ENCODE measurements around the gene PIGB.
"Not testable (repeated sequence)": the region's sequence is repeated elsewhere in the genome, so short reads cannot be mapped to it uniquely, and the experiment has no call there.

The PIGB gene

DNA sequence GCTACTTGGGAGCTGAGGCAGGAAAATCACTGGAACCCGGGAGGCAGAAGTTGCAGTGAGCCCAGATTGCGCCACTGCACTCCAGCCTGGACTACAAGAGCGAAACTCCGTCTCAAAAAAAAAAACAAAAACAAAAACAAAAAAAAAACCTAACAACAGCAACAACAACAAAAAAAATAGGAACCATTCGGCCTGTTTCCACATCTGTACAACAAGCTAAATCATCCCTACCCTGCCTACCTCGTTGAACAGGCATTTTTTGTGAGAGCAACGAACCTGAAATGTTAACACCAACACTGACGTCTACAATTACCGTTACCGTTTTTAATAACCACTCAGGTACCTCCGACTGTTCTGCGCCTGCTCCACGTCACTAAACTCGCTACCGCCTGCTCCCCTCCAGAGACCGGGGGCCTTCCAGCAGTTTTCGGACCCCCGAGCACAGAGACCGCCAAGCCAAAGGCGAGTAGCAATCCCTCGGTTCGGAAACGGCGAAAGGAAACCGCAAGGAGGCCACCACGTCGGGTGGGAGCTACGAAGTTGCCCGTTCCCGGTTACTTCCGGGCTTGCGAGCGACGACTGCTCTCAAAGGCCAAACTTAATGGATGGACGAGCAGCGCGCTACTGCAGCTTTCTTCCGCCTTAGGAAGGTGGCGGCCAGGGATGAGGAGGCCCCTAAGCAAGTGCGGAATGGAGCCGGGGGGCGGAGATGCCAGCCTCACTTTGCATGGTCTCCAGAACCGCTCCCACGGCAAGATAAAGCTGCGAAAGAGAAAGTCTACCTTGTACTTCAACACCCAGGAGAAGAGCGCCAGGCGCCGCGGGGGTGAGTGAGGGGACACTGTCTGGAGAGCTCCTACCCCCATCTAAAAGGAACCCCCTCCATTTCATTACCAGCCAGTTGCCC lies at the start of gene PIGB, which contains the start of gene PIGBOS1:
TSS of gene PIGB (plus strand) at position 635 of the 907 bp plus-strand sequence. CDS start at position 664, 29 bp downstream.
TSS of gene PIGBOS1 (minus strand) at position 536 of the 907 bp plus-strand sequence. CDS start 1,331 bp downstream, outside the sequence.
- peak; percentile 71 for DNase-seq (ENCODE audit: low spot score)

DNA sequence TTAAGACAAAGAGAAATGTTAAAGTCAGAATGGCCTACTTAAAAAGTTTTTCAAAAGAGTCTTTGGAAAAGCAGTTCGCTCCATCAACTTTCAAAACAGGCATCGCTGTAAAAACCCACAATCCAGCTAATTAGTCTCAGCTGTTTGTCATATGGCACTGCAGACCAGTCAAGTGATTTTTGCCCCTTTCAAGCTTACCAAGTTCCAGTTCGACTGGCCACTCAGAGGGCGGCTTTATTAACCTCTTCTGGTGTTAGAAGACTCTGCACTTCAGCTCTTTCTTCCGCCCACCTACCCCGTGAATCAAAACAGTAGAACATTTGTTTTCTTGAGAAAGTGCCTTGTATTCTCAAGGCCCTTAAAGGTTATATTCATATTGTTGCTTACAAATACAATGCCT lies 48.7 kb upstream of the PIGB start:
- no peak for DNase-seq (ENCODE audit: low spot score)

DNA sequence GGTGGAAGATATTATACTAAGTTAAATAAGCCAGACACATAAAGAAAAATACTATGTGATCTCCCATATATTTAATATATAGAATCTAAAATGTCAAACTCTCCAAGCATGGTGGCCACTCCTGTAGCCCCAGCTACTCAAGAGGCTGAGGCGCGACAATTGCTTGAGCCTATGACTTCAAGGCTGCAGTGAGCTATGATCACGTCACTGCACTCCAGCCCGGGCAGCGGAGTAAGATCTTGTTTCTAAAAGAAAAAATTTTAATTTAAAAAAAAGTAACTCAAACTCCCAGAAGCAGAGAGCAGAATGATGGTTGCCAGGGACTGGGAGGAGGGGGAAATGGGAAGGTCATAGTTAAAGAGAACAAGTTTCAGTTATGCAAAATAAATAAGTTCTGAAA lies 42.7 kb upstream of the PIGB start:
- no peak for DNase-seq (ENCODE audit: low spot score)

DNA sequence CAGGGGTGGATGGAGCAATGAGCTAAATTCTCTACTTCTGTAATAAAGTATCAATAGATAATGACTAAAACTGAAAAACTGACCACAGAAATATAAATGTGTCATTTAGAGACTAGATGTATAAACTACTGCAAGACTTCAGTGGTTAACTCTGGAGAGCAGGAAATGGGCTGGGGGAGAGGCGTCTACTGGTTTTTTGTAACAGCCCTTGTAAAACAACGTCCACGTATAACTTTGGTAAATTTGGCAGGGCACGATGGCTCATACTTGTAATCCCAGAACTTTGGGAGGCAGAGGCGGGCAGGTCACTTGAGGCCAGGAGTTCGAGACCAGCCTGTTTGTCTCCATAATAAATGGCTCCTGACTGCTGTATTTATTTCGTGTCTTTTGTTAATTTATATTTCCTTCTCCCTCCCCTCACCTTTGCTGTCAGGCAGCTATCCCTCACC lies 41.9 kb upstream of the PIGB start:
- no peak for DNase-seq (ENCODE audit: low spot score)

DNA sequence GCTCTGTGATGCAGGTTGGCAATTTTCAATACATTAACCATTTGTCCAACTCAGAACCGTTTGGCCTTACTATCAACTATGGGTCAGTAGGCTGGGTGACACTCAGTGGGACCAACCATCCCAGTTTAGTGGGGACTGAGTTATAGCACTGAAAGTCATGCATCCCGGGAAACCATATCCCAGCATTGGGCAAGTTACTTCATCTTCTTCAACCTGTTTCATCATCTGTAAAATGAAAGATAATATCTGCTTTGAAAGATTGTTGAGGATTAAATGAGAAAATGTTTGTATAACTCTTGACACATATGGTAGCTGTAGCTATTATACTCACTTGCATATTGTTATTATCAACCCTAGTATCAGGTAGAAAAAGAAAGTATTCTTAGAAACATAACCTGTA lies 41.3 kb upstream of the PIGB start:
- no peak for DNase-seq (ENCODE audit: low spot score)

DNA sequence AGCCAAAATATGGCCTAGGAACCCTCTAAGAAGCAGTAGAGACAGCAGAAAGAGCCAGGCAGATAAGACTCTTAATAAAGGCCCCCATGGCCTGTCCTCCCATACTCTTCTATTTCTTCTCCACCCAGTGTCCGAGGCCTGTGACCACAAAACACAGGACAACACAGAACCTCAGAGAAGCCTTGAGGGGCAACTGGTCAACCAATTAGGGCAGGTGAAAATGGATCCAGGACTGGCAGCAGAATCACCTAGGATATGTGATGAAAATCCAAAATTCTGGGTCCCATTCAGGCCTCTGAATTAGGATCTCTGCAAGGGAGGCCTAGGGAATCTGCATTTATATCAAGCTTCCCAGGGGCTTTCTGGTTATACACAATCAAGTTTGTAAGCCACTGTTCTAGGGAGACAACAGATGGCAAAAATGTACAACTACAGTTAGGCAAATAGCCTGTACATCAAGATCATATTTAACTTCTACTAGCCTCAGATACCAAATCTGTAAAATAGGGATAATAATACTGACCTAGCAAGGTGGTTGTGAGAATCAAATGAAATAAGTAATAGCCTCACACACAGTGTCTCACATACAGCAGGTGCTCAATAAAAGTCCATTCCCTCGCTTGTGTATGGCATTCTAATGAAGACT lies 39.8 kb upstream of the PIGB start:
- no peak for DNase-seq (ENCODE audit: low spot score)

DNA sequence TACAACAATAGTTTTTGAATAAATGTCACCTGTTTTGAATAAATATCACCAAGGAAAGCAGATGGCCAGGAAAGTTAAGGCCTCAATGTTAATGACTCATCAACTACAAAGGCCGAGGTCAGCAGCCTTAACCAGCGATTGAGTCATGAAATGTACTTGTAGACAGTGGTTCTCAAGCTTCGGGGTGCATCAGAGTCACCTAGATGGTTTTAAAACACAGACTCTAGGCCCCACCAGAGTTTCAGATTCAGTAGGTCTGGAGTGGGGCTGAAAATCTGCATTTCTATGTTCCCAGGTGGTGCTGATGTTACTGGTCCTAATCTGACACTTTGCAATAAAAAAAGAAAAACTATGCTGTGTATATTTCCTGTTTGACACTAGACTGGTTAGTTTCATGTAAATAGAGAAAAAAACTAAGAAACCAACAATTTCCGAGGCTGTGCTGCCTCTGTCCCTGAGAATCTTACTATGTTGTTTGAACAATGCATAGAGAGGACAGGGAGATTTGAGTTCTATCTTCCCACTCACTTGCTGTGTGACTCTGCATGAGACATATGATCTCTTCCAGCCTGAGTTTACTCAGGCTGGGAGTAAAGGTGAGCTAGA lies 39.2 kb upstream of the PIGB start:
- no peak for DNase-seq (ENCODE audit: low spot score)

DNA sequence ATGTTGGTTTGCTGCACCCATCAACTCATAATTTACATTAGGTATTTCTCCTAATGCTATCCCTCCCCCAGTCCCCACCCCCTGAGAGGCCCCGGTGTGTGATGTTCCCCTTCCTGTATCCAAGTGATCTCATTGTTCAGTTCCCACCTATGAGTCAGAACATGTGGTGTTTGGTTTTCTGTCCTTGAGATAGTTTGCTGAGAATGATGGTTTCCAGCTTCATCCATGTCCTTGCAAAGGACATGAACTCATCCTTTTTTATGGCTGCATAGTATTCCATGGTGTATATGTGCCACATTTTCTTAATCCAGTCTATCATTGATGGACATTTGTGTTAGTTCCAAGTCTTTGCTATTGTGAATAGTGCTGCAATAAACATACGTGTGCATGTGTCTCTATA lies 38.4 kb upstream of the PIGB start:
- DNase-seq (ENCODE audit: low spot score): not testable (repeated sequence)

DNA sequence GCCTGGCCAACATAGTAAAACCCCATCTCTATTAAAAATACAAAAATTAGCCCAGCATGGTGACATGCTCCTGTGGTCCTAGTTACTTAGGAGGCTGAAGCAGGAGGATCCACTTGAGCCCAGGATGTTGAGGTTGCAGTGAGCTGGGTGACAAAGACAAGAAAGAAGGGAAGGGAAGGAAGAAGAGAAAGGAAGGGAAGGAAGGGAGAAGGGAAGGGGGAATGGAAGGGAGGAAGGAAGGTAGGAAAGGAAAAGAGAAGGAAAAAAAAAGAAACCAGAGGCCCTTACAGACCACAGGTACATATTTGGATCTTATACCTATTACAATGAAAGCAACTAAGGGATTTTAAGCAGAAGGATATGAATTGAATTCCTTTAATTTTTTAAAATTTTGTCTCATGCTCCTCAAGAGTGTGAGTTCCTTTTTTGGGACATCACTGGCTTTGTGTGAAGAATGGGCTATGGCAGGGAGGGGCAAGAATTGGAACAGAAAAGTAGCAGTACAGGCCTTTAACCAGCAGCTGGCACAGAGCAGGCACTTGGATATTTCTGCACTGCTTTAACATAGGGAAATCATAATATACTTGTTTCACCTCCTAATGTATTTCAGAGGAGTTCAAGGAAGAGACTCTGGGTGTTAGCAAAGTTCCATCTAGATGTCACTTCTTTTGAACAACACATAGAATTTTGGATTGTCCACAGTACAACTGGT lies 37.3 kb upstream of the PIGB start:
- no peak for DNase-seq (ENCODE audit: low spot score)

DNA sequence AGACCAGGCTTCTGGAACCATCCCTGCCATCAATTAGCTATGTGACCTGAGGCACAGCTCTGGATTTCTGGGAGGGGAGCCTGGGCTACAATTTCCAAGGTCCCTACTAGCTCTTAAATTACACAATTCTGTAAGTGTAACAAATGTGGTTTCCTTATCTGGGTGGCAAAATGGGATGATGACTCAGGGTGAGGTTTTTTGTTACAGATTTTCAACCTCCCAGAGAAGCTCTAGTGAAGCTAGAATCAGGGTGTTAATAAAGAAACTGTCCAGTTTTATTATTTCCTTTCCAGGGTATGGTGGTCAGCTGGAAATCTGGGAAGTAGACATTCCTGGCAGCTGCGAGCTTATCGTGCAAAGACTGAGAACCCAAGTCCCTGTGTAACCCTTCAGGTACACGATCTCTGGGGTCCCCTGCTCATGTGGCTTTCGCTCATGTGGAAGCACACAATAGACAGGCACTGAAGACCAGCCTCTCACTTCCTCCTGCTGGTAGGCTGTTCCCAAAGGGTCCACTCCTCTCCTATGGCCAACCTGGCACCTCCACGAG lies 36.7 kb upstream of the PIGB start:
- no peak for DNase-seq (ENCODE audit: low spot score)

DNA sequence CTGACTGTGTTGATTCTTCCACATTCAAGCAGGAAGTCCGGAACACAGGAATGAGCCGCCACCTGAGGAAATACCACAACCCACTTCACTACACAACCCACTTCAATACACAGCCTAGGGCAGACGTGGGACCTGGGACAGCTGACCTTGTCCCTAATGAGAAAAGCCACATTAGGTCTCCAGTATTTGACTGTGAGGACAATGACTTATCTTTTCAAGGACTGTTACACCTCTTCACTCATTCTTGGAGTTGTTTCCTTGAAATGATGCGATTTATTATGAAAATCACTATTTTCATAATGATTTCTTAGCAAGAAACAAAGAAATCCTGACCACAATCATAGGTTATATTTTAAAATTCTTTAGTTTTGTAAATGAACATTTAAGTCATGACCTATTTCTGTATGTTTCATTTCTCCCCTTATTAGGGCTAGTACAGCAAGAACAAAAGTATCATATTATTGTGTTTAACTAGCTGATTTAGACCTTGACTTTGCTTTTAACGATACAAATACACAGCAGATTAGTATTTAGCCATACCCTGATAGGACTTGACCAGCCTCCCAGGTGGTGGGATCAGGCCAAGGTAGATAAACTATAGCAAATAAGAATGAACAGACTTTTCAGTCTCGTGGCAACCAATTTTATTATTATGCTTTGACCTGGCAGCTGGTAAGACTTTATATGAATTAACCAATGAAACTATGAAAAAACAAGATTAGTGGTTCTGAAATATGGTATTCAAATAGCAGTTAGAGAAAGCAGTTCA lies 35.5 kb upstream of the PIGB start:
- no peak for DNase-seq (ENCODE audit: low spot score)

DNA sequence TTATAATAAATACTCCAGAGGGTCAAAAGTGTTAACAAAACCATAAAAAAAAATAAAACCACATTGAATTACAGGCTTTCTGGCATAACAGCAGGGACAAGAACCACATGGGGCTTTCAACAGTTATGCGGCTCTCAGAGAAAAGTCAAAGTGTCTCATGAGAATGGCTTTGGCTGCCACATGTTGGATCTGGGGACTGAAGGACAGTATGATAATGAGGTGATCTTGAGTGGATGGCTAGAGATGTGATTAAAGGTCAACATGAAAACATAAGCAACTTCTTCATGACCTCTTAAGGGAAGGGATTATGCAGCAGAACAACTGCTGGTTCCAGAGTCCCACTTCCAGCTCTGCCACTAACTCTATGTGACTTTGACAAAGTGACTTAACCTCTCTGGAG lies 34.6 kb upstream of the PIGB start:
- no peak for DNase-seq (ENCODE audit: low spot score)

DNA sequence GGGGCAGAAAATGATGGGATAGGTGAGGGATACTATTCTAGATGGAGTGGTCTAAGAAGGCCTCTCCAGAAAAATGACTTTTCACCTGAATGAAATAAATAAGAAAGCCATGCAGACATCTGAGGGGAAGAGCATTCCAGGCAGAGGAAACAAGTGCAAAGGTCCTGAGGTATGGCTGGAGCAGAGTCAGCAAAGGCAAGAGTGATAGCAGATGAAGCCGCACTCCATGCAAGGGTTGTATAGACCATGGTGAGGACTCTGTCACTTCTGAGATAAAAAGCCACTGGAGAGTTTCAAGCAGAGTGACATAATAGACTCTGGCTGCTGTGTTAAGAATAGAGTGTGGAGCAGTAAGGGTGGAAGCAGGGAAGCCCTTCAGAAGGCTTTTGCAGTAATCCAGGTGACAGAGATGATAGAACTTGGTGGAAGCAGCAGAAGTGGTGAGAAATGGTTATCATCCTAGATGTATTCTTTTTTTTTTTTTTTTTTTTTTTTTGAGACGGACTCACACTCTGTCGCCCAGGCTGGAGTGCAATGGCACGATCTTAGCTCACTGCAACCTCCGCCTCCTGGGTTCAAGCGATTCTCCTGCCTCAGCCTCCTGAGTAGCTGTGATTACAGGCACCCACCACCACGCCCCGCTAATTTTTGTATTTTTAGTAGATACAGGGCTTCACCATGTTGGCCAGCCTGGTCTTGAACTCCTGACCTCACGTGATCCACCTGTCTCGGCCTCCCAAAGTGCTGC lies 32.4 kb upstream of the PIGB start:
- not testable (repeated sequence) for DNase-seq (ENCODE audit: low spot score)

DNA sequence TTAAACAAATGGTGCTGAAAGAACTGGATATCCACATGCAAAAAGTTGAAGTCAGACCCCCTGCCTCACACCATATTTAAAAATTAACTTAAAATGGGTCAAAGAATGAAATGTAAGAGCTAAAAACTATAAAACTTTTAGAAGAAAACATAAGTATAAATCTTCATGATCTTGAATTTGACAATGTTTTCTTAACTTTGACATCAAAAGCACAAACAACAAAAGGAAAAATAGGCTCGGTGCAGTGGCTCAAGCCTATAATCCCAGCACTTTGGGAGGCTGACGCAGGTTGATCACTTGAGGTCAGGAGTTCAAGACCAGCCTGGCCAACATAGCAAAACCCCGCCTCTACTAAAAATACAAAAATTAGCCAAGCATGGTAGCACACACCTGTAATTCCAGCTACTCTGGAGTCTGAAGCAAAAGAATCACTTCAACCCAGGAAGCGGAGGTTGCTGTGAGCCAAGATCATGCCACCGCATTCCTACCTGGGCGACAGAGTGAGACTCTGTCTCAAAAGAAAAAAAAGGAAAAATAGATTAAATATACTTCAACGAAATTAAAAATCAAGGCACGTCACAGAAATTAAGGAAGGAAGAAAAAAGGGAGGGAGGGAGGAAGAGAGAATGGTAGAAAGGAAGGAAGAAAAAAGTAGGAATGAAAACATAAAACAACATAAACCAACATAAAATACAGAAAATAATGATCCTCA lies 30.9 kb upstream of the PIGB start:
- no peak for DNase-seq (ENCODE audit: low spot score)

DNA sequence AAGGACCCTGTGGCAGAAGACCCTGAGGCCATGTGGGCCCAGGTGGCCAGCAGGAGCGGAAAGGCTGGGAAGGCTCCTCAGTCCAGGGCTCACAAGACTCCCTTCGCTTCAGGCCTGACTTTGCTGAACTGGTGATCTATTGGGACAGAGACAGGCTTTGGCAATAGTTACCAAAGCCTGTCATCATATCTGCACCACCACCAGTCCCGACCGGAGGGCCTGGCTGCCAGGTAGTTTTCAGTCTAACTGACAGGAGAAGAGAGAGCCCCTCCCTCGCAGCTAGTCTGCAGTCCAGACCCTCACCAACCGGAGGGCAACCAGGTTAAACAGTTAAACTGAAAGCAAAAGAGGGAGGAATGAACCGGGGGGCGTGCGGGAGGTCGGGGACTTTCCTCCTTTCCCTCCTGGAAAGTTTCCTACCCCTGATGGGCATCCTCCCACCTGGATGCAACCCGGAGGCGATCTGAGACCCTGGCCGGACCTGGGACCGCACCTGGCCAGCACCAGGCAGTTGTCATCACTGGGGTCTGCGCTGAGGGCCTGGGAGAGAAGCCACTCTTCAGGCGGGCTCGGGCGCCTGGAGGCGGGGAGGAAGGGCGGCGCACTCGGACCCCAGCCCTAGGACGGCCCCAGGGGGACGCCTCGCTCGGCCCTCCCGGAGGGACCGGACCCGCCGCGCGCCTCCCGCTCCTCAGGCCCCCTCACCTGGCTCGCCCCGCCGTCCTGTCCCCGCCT lies 29.8 kb upstream of the PIGB start:
- DNase-seq (ENCODE audit: low spot score): no peak

DNA sequence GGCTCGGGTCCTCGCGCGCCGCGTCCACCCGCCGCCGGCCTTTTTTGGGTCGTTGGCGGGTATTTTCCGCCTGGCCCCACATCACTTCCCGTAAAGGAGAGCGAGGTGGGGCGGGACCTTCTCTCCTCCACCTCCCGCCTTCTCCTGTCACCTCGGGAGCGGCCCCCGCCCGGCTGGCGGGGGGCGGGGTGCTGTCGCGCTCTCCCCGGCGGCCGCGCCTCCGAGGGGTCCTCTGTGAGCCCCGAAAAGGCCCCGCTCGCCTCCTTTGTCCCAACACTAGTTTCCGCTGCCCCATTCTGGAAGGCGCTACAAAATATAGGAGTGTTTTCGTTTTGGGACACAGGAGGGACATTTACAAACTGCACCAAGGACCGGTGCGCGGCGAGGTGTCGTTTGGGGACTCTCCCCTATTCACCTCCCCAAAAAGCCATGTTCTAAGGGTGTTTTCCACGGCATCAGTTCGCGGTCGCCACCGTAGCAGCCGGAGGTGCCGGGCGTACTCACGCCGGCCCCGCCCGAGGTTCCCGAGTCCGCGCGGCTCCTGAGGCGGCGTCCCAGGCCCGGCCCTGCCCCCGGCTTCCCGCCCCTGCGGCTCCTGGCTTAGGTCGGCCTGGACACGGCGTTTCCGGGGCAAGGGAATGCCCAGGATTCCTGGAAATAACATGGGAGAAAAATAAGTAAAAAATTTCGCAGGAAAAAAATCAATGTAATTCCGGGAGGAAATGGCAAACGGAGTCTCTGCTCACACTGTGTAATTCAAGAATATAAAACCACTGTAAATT lies 29.1 kb upstream of the PIGB start, which contains the start of gene RAB27A:
TSS of gene RAB27A (minus strand) at position 68 of the 782 bp plus-strand sequence. CDS start 54,879 bp downstream, outside the sequence.
- no peak for DNase-seq (ENCODE audit: low spot score)

DNA sequence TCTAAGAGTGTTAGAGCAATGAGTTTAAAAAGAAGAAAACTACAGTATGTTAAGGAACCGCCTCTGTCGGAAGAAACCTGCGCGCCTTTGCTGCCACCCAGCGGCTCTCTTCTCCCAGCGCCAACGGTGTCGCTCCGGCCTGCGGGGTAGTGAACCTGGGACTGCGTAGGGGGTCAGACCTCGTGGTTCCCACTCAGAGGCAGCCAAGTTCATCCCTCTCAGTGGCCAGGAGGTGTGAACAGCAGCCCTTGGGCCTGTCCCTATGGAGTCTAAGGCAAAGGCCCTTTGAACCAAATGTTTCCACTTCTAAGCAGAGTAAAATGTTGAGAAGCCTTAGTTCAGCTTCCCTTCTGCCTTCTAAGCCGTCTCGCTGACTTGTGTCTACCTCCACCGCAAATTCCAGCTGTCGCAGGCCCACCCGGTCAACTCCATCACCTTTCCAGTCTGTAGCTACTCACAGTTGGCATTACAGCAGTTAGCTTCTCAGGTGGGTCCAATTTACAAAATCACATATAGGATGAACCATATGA lies 28.4 kb upstream of the PIGB start:
- peak; percentile 66 for DNase-seq (ENCODE audit: low spot score)

DNA sequence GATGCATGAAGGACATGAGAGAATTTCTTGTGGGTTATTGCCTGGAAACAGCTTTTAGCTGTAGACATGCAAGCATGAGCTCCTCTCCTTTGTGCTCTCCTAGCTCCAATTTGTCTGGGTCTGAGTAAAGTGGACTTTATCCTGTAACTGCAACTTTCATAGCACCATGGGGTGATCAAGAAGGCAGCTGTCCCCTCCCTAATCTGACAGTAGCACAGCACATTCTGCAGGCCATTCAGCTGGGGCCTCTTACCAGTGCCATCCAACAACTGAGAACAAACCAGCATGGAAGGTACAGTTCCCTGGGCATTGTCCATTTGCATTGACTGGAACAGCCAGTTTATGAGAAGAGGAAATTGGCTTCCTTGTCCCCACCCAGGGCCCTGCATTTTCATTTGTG lies 21.7 kb upstream of the PIGB start:
- DNase-seq (ENCODE audit: low spot score): no peak
